Endothelial cell of umbilical vein (primary cell): ENCODE data around the gene SLF2. TPM values are rescaled to one million over a fixed set of nuclear protein-coding genes. Genes with fewer than 3 reads are reported as not detected.

Source experiments
- BruUV-seq: library from RNA; stranded (reverse); fragments of 400-500 nt; replicated peaks from 2 replicates; lab custom pipeline; 2021; lab: Mats Ljungman, UMichigan
- CTCF ChIA-PET: fragments of 300-600, 350-600 bp; sonication (Branson Sonifier 250); formaldehyde crosslinking; loops from one replicate; lab custom pipeline; 2021; ENCODE audit warnings: antibody characterized with exemption, inconsistent platforms; lab: Charles Lee
- POLR2A ChIA-PET: fragments of 300-600, 350-600 bp; sonication (Branson Sonifier 250); formaldehyde crosslinking; loops from one replicate; lab custom pipeline; 2021; ENCODE audit warnings: antibody characterized with exemption, inconsistent platforms; lab: Charles Lee
- DNase-seq: peaks from one replicate; pipeline ENCODE4 v3.0.0-alpha.2; 2011; ENCODE audit warnings: low read depth, low spot score
- FAIRE-seq: peaks from 2 replicates; lab custom pipeline; 2011; peaks lifted over from hg19 to GRCh38; lab: Jason Lieb, UNC
- H2AFZ ChIP-seq: 2 replicates; pipeline ENCODE4 v1.6.0; 2012; ENCODE audit warnings: low read depth, low read length, control low read depth, inconsistent platforms
- H3K27ac ChIP-seq: 2 replicates; pipeline ENCODE4 v1.5.1; 2011; ENCODE audit warnings: low read depth, mild to moderate bottlenecking, control low read depth, low read length, moderate library complexity; ENCODE audit not compliant: insufficient read depth
- H3K27me3 ChIP-seq, 2 experiments: 2 replicates each; pipeline versions ENCODE4 v1.6.0 to v1.6.1; 2011; ENCODE audit warnings: low read length in 2 of 2, mixed read lengths in 1 of 2; ENCODE audit not compliant: control insufficient read depth in 2 of 2, insufficient read depth in 2 of 2
- H3K36me3 ChIP-seq, 2 experiments: 2 replicates in 1 of 2; 3 replicates in 1 of 2; pipeline ENCODE4 v1.5.1; 2011; ENCODE audit warnings: low read length in 2 of 2, mild to moderate bottlenecking in 1 of 2, moderate library complexity in 1 of 2; ENCODE audit not compliant: control insufficient read depth in 2 of 2, insufficient read depth in 2 of 2; ENCODE audit errors: extremely low read depth in 1 of 2
- H3K4me1 ChIP-seq: 3 replicates; pipeline ENCODE4 v1.5.1; 2011; ENCODE audit warnings: mild to moderate bottlenecking, low read length; ENCODE audit not compliant: control insufficient read depth, insufficient read depth; ENCODE audit errors: extremely low read depth
- H3K4me2 ChIP-seq: 2 replicates; pipeline ENCODE4 v1.6.1; 2011; ENCODE audit warnings: low read length, control low read depth, mixed read lengths; ENCODE audit not compliant: insufficient read depth
- H3K4me3 ChIP-seq, 3 experiments: fragments of 200-600 bp in 1 of 3; sonication (generic), shearing (Covaris generic) in 1 of 3; replicated peaks in 1 of 3; 2 replicates each; pipeline ENCODE4 v1.5.1; 2011 to 2016; ENCODE audit warnings: control low read depth in 3 of 3, low read length in 3 of 3, mild to moderate bottlenecking in 2 of 3, inconsistent platforms in 1 of 3, low read depth in 1 of 3, moderate library complexity in 1 of 3; ENCODE audit not compliant: insufficient read depth in 1 of 3
- H3K79me2 ChIP-seq: 2 replicates; pipeline ENCODE4 v1.6.0; 2012; ENCODE audit warnings: low read length, inconsistent platforms; ENCODE audit not compliant: control insufficient read depth, insufficient read depth
- H3K9ac ChIP-seq: replicated peaks from 2 replicates; pipeline ENCODE3; 2011; ENCODE audit warnings: low read length, control low read depth; ENCODE audit not compliant: insufficient read depth; ENCODE audit errors: extremely low read depth
- H3K9me1 ChIP-seq: replicated peaks from 3 replicates; pipeline ENCODE4 v1.6.0; 2011; ENCODE audit warnings: mild to moderate bottlenecking, low read length; ENCODE audit not compliant: control insufficient read depth, insufficient read depth; ENCODE audit errors: extremely low read depth
- H3K9me3 ChIP-seq: replicated peaks from 2 replicates; pipeline ENCODE4 v1.5.1; 2012; ENCODE audit warnings: low read length, inconsistent platforms; ENCODE audit not compliant: control insufficient read depth, insufficient read depth
- H4K20me1 ChIP-seq: replicated peaks from 2 replicates; pipeline ENCODE3; 2011; ENCODE audit warnings: mild to moderate bottlenecking, low read length; ENCODE audit not compliant: control insufficient read depth, insufficient read depth; ENCODE audit errors: extremely low read depth
- CTCF ChIP-seq, 2 donors: IDR thresholded peaks; 1 replicate in 1 of 2; 2 replicates in 1 of 2; pipeline ENCODE4 v1.5.1; 2011; ENCODE audit warnings: low read length in 2 of 2, mild to moderate bottlenecking in 2 of 2, moderate library complexity in 2 of 2, control low read depth in 1 of 2, inconsistent platforms in 1 of 2, low read depth in 1 of 2; ENCODE audit not compliant: insufficient read depth in 1 of 2; ENCODE audit errors: extremely low read depth in 1 of 2
- EZH2 ChIP-seq: IDR thresholded peaks from 2 replicates; pipeline ENCODE4 v1.6.1; 2012; ENCODE audit warnings: borderline replicate concordance, low read depth, mild to moderate bottlenecking, moderate library complexity, low read length, inconsistent platforms; ENCODE audit not compliant: severe bottlenecking
- FOS ChIP-seq: IDR thresholded peaks from 2 replicates; pipeline ENCODE4 v1.6.1; 2011; ENCODE audit warnings: mild to moderate bottlenecking, low read length, moderate library complexity, borderline replicate concordance; ENCODE audit not compliant: insufficient read depth
- GATA2 ChIP-seq: IDR thresholded peaks from 2 replicates; pipeline ENCODE4 v1.7.0; 2011; ENCODE audit warnings: low read depth, mild to moderate bottlenecking, moderate library complexity, mixed read lengths, low read length; ENCODE audit not compliant: insufficient read length, insufficient read depth
- JUN ChIP-seq: IDR thresholded peaks from 2 replicates; pipeline ENCODE4 v1.6.1; 2011; ENCODE audit warnings: borderline replicate concordance, low read depth; ENCODE audit not compliant: insufficient read length, insufficient read depth
- MAX ChIP-seq: IDR thresholded peaks from 2 replicates; pipeline ENCODE4 v1.6.1; 2011; ENCODE audit not compliant: insufficient read depth, insufficient read length
- MYC ChIP-seq: IDR thresholded peaks from one replicate; pipeline ENCODE4 v1.6.1; 2011; ENCODE audit warnings: mild to moderate bottlenecking, low read depth, low read length
- POLR2A ChIP-seq: IDR thresholded peaks from 2 replicates; pipeline ENCODE4 v1.6.1; 2012; ENCODE audit warnings: low read depth, mild to moderate bottlenecking, control low read depth, low read length
- POLR2AphosphoS5 ChIP-seq: IDR thresholded peaks from 2 replicates; pipeline ENCODE4 v1.6.1; 2012; ENCODE audit warnings: low read depth, mild to moderate bottlenecking, control low read depth, low read length, moderate library complexity; ENCODE audit not compliant: insufficient read depth
- dilution Hi-C: fragments of 300-500 bp; cut with MboI; formaldehyde crosslinking; loops from one replicate; pipeline ENCODE4 v1.15.0; 2019; ENCODE audit warnings: low sequenced_read_pairs; ENCODE audit not compliant: extremely low pct_ligation_motif_present
- intact Hi-C: fragments of 100-400 bp; cut with micrococcal nuclease; formaldehyde crosslinking; loops from one replicate; pipeline ENCODE4 v1.10.0; 2022
- polyA plus RNA-seq, 4 experiments: library from polyadenylated mRNA; depleted of rRNA in 3 of 4; stranded (reverse) in 3 of 4; unstranded in 1 of 4; fragments of >200 nt; gene quantifications; 2 replicates each; pipeline versions ENCODE4 v1.2.1 to v1.2.3, GENCODE V29; 2011 to 2012; ENCODE audit warnings: missing spikeins in 1 of 4
- total RNA-seq: library from RNA; stranded (reverse); gene quantifications from 2 replicates; pipeline ENCODE4 v1.2.3, GENCODE V29; 2021

The SLF2 gene
- total and polyA plus RNA-seq, 2 donors (not counting 3 experiments of a cell fraction or from before 2014, with no cell fraction given), result 7.5 to 35.5 TPM

DNA sequence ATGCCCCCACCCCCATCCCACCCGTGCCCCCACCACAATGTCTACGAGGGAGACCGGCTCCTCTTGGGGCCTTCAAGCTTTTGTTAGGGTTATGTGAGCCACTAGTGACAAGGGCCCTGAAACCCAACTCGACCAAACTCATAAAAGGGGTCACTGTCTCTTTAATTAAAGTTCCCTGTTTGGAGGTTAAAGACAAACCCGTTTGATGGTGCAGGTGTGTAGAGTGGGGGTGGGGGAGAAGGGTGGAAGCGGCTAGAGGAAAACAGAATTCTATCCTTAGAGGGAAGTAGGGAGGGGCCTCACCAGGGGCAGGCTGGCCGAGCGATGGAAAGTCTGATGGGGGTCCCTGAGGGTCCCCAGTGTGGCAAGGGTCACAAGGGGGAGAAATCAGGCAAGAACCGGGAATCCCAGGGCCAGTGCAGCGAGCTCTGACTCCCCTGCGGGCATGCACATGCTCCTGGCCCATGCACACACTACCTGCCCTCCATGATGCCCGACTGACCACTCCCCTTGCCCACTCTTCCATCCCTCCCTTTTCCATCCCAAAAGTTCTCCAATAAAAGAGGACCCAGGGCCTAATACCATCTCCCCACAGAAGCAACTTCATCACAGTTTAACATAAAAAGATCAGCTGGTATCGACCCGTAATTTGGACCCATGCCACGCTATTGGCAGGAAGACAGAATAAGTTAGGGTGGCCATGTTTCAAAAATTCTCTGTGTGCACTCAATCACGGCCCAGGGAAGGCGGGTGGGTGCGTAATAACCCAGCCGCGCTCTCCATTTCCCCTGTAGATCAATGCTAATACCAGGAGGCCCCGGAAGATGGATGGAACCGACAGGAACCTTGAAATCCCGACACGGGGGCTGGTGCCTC lies 35.9 kb upstream of the SLF2 start:
- Histone ChIP-seq H3K36me3 (no peaks in the 10 kb centered on the region), H3K9me1 (no peaks in the 10 kb centered on the region), H3K79me2 (no peaks in the 10 kb centered on the region), H2AFZ (no peak overlapping the region), H3K9me3 (no peaks in the 10 kb centered on the region), H3K9ac (no peak overlapping the region), H3K4me1 (peaks cover under 1% of the 10 kb centered on the region), H3K27ac (no peak overlapping the region), H3K27me3 (peaks cover 5 to 11% of the 10 kb centered on the region in 2 experiments), H4K20me1 (no peaks in the 10 kb centered on the region), H3K4me2 (no peak overlapping the region), H3K4me3 (no peak overlapping the region)
- ChIA-PET POLR2A (no interaction called here), CTCF (interaction anchor here (1.6 to 1.8 kb wide), 2 partner anchors 11 to 313 kb away, joined by 5 to 8 read pairs; no protein-coding TSS in a partner anchor)
- intact Hi-C loops (loop anchor here (5.0 kb wide), 2 partner anchors 145 to 360 kb away; partner anchors contain the start of gene SEC31B), dilution Hi-C loops (no loop called here)
- TF ChIP-seq EZH2 (no peak), CTCF (IDR thresholded peaks at IDR 0.05; ENCODE audit: extremely low read depth in 1 of 2, insufficient read depth in 1 of 2, low read depth in 1 of 2, low read length in 2 of 2) (no peak), JUN (no peak), POLR2AphosphoS5 (no peak), MAX (no peak), MYC (no peak), GATA2 (no peak), POLR2A (no peak), FOS (no peak)
- FAIRE-seq (no peak), DNase-seq (no peak)
- BruUV-seq, result no TSS peak
